GM18907 (cell line): ENCODE measurements around the gene GADD45G.

ENCODE experiments used
- ATAC-seq: cut with Tn5 transposase; IDR thresholded peaks from one replicate; pipeline ENCODE4 v1.9.1; 2021; ENCODE audit warnings: mild to moderate bottlenecking, moderate library complexity; ENCODE audit not compliant: unreplicated experiment

The GADD45G gene

GRCh38 chr9:89629081-89629976 is 24.5 kb downstream of the GADD45G start:
- no peak for ATAC-seq

- ATAC-seq = no peak
These were observed 25.7 kb downstream of the GADD45G start for GRCh38 chr9:89630508-89630907.

GRCh38 chr9:89631384-89631783 is 26.6 kb downstream of the GADD45G start:
- no peak for ATAC-seq

DNA sequence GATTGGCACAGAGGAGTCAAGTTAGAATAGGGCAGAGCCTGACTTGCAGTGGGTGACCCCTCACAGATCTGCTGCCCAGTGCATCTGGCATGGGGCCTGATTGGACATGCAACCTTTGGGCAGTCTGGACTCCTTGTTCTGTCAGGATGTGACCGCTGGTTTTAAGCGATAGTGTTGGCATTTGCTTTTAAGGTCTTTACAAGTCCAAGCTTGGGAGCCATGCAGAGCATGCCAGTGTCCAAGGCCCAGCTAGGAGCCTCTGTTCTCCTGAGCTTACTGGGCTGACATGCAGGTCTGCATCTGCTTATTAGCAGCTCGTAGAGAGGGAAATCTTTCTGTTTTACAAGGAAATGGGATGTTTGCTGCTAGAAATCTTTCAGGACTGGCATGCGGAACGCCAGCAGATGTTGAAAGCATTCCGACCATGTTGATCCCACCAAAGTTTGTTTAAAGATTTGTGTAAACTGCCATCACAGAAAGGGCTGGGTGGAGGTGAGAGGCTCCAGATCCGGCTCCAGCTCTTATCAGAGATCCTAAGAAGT is 27.5 kb downstream of the GADD45G start:
- no peak for ATAC-seq

GRCh38 chr9:89632736-89633135 is 27.9 kb downstream of the GADD45G start:
- no peak for ATAC-seq

DNA sequence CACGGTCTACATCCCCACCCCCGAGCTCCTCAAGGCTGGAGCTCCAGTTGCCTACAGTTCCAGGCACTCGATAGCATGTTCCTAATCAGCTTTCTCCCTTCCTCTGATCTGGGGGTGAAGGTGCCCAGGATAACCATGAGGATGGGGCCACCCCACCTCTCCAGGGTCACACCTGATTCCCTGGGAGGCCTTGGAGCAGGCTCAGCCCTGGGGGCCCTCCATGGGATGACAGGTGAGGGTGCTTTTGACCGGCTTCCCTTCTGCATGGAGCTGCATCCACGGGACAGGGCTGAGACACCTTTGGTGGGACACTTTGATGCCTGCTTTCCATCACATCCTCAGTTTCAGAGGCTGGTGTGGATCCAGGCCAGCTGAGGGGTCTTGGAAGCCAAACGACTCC is 28.6 kb downstream of the GADD45G start:
- no peak for ATAC-seq

DNA sequence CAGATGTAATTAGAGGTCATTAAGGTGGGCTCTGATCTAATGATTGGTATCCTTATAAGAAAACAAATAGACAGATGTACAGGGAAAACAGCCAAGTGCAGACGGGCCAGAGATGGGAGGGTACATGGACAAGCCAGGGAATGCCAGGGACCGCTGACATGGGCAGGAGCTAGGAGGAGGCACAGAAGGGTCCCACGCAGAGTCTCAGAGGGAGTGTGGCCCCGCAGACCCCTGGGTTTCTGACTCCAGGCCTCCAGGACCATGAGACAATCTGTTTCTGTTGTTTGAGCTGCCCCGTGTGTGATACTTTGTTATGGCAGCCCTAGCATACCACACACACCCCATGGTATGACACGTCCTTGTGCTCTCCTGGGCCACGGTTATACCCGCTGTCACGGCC is 29.1 kb downstream of the GADD45G start:
- no peak for ATAC-seq

DNA sequence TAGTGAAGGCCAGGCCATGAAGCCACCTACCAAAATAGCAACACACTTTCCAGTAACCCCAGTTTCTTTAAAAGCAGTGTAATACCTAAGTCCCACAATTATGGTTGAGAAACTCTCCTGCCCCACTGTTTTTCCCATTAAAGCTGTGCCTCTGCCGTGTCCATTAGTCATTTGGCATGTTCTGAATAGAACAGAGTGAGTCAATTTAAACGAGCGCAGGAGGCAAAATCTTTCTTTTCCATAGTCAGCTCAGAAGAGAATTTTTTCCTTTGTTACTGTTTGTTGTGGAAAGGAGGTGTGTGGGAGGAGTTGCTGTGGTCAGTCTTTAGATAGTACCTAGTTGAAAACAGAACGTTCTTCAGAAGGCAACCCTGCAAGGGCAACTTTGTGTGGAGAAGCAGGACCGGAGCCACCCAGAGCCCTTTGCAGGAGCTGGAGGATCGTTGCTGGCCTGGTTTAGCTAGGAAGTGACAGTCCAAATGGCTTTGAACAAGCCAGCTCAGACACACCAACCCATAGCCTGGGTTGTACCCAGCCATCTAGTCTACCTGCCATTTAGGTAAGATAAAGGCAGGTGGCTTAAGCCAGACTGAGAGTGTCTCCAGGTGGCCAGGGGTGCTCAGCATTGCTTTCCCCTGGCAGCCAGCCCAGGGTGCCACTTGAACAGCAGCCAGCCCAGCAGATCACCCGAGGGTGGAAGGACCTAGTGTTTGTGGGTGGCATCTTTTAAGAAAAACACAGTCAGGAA is 30.4 kb downstream of the GADD45G start:
- ATAC-seq = no peak

DNA sequence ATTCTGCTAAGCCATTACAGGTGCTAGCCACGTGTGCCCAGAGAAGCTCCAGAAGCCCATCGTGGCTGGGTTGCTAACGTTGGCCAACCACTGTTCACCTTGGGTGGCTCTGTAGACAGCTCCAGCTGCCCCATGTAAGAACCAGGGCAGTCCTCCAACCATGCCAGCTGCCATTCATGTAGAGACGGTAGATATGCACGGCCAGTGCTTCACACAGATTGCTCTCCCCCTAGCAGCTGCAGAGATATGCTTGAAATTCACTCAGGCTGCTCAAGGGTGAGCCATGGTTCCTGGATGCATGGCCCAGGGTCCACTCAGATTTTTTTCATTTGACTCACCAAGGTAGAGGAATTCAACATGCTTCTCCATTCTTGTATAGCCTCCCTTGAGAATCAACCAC is 31.0 kb downstream of the GADD45G start:
- no peak for ATAC-seq

DNA sequence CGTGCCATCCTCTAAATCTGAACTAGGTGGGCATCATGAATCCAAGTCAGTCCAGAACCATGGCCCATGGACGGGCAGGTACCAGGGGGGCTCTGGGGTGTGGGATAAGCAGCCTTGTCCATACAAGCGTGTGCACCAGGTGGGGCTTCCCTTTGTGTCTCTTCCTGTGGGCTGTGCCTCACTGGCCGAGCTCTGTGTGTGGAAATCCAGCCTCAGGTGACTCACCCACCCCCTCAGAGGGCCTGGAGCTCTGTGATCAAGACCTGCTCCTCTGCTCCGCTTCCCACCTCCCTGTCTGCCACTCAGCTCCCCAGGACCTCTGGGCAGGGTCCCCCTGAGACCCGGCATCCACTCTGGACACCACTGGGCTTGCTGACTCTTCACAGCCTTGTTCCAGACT is 33.0 kb downstream of the GADD45G start:
- ATAC-seq = no peak

GRCh38 chr9:89638359-89638758 is 33.5 kb downstream of the GADD45G start:
- ATAC-seq = no peak

GRCh38 chr9:89638893-89639292 is 34.1 kb downstream of the GADD45G start:
- no peak for ATAC-seq

DNA sequence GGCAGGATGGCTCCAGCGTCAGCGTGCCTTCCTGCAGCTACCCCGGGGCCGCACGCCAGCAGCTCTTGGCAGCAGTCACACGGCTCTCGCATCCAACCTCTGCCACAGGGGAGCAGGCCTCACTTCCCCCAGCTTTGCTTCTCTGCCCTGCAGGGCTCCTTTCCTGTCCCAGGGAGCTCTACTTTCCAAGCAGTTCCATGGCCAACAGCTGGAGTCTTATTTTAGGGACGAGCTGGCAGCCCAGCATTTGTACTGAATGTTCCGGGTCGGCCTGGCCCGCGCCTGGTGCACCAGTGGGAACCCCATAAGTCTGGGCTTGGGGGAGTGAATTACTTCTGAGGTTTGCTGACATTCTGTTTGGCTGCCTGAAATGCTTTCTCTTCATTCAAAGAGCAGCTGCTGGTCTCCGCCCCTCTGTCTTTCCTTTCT is 34.6 kb downstream of the GADD45G start:
- no peak for ATAC-seq

GRCh38 chr9:89639961-89640360 is 35.1 kb downstream of the GADD45G start:
- no peak for ATAC-seq

- no peak for ATAC-seq
These were observed 35.5 kb downstream of the GADD45G start for GRCh38 chr9:89640361-89640760.

DNA sequence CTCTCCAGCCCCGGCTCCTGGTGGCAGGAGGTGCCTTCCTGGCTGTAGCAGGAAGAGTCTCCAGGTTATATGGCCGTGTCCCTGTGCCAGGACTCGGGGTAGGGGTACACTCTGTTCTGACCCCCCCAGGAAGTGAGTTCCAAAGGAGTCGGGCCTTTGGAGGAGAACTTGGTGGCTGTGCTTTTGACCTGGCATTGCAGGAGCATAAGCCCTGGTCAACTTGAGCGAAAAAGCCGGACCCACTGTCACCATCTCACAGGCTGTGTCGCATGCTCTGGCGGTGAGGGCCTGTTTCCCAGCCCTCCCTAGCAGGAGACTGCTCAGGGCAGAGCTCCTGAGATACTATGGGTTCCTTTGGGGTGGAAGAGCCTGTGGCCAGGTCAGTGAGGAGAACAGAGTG is 36.0 kb downstream of the GADD45G start:
- no peak for ATAC-seq

- no peak for ATAC-seq
These were observed 37.2 kb downstream of the GADD45G start for GRCh38 chr9:89641980-89642379.

DNA sequence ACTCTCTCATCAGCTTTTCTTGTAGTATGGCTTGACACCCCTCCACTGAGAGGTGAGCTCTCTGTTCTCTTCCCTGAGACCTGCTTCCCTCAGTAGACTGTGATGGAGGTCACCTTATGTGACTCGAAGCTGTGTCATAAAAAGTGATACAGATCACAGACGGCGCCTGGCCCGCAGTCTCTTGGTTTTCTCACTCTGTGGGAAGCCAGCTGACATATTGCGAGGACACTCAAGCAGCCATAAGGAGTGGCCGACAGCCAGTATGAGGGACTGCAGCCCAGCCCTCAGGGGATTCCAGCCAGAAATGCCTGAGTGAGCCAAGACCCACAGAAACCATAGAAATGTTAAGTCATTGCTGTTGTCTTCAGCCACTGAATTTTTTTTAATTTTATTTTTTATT is 38.0 kb downstream of the GADD45G start:
- ATAC-seq = no peak

DNA sequence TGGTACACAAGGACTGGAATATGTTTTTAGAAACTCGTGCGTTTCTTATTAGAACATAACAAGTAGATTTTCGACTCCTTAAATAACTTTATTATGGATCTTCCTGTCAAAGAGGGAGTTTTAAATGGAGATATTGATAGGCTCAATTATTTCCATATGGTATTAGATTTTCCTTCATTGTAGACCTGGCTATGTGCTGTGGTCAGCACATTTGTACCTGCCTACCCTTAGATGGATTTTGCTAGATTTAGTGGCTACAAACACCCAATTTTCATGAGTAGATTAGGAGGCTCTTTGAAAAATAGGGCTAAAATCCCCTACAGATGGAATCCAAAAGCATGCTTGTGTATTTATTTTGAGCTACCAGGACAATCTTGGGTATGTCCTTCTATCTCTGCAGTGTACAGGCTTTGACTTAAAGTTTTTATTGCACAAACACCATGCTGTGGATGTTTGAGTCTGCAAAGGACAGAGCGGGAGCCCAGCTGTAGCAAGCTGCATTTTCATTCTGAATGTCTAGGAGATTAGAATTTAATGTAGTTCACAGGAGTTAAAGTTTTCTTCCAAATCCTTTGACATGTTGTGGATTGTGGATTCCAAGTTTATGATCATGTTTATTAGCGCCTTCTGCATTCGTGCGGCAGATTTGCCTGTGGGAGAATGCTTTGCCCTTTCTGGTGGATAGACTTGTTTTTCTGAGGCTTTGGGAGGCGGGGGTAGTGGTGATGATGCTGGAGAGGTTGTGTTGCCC is 41.6 kb downstream of the GADD45G start:
- ATAC-seq = no peak

DNA sequence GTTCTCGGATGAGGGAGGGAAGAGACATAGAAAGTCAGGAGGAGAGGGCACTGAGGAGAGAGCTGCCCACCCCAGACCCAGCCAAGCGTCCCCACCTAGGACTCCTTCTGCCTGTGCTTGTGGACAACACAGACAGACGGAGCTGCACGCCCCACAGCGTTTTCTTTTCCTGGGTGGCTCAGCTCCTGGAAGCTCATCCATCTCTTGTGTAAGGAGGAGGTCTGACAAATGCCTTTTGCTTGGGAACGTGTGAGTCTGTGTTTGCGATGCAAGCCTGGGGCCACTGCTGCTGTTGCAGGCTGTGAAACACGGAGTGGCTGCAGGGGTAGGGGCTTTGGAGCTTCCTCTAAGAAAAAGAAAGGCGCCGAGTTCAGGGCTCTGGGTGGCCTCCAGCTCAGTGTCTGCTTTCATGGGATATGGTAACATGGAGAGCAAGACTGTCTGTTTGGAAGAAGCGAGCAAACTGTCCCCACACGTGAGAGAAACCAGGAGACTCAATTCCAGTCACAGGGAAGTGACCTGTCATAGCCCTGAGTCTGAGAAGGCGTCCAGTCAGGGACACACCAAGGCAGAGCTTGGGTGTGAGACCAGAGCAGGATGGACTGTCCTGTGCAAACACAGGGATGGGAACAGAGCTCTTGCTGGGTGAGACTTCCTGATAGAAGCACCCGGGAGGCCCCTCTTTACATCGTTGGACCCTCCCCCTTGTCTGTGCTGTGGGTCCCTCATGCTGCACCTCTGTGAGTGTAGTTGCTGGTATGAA is 42.7 kb downstream of the GADD45G start:
- ATAC-seq = no peak
